HG02970 (cell line): ENCODE data around the gene RGS14.
"Not testable (repeated sequence)": the region's sequence is repeated elsewhere in the genome, so short reads cannot be mapped to it uniquely, and the experiment has no call there.

Source experiments
- ATAC-seq: cut with Tn5 transposase; IDR thresholded peaks from one replicate; pipeline ENCODE4 v1.9.1; 2021; ENCODE audit warnings: mild to moderate bottlenecking, moderate library complexity, moderate number of reproducible peaks; ENCODE audit not compliant: unreplicated experiment, low FRiP score

The RGS14 gene

DNA sequence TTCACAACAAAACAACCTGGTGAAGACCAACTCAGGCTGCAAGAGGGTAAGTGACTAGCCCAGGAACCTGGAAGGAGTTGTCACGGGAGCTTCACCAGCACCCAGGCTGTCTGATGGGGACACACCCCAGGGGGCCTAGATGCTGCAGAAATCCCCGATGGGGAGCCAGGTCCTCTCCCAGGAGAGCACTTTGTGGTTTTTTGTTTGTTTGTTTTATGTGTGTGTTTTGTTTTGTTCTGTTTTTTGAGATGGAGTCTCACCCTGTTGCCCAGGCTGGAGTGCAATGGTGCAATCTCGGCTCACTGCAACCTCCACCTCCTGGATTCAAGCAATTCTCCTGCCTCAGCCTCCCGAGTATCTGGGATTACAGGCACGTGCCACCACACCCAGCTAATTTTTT lies 17.8 kb downstream of the RGS14 start:
- not testable (repeated sequence) for ATAC-seq

DNA sequence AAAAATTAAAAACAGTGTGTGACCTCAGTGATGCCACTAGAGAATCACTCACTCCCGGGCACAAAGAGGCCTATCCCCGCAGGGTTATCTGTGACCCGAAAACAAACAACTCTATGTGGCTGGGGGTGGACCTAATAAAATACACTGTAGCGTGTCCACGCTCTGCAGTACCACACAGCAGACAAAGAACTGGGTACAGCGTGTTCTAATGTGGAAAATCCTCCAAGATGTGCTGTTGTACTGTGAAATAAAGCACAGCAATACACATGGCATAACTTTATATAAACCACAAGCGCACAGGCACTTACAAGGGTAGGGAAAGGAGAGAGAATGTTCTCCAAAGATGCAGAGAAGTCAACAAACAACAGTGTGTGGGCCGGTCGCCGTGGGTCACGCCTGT lies 18.4 kb downstream of the RGS14 start:
- no peak for ATAC-seq

DNA sequence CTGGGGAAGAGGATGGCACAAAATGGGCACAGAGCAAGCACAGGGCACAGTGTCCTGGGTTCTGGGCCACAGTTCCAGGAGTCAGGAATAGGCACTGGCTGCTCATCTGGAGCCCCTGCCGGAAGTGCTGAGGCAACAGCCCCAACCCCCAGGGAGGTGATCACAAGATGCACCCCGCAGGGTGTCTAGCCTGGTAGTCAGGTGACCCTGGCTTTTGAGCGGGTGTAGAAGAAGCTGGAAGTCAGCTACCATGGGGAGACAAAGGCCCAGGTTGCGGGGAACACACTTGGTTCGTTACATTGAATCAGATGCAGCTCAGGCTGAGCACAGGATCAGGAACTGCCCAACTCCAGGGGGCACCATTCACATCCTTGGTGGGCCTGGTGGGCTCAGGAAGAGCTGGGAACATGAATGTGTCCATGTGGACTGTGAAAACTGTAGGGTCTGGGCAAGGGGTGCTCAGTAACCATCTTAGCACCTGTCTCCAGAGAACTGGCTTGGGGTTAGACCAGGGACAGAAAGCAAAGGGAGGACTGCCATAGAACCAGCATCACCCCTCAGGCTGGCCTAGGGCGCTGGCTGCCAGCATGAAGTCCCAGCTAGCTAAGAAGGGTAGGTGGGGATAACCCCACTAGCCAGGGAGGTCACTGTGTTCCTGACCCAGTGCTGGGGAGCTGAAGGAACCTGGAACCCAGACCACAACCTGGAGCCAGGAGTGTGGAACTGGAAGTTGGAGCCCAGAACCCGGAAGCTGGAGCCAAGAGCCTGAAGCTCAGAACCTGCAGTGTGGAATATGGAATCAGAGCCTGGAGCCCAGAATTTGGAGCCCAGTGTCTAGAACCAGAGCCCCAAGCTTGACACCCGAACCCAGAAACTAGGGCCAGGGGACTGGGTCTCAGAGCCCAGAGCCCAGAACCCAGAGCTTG lies 20.4 kb downstream of the RGS14 start:
- ATAC-seq: no peak

DNA sequence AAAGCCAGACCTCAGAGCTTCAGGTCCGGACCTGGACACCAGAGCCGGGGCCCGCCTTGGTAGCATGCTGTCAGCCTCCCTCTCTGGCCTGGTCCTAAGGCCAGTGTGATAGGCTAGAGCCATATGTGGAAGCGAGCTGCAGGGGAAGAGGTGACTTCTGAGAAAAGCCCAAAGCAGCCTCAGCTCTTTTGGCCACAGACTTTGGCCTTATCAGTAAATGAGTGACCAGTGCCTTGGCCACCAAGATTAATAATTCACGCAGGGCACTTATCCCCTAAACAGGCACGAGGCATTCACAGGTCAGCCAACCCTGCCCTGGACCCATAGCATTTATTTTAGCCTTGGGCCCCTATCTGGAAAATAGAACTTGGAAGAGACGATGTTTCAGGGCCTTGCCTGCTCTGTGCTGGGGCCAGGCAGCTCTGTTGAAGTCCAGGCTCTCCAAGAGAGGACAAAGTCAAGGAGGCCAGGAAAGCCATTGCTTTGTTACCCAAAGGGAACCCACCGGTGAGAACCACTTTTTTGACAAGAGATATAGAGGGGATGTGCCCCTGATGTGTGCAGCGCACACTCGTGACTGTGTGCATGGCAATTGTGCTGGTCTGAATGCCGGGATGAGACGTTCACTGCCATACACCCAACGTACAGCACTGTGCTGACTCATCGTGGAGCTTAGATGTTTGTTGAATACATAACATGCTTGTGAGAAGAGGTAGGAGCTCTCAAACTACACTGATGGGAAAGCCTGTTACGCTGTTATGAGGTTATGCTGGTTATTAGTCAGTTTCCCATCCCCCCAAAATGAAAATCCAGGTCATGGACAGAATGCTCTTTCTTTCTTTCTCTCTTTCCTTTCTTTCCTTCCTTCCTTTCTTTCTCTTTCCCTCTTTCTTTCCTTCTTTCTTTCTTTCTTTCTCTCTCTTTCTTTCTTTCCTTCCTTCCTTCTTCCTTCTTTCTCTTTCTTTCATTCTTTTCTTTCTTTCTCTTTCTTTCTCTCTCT lies 21.5 kb downstream of the RGS14 start:
- ATAC-seq: no peak

DNA sequence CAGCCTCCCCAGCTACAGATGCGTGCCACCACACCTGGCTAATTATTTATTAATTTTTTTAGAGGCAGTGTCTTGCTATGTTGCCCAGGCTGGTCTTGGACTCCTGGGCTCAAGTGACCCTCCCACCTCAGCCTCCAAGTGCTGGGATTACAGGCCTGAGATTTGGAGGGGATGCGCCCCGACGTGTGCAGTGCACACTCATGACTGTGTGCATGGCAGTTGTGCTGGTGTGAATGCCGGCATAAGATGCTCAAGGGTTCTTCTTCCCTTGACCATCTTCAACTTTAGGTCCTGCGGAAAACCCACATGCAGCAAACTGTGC lies 23.0 kb downstream of the RGS14 start:
- no peak for ATAC-seq

DNA sequence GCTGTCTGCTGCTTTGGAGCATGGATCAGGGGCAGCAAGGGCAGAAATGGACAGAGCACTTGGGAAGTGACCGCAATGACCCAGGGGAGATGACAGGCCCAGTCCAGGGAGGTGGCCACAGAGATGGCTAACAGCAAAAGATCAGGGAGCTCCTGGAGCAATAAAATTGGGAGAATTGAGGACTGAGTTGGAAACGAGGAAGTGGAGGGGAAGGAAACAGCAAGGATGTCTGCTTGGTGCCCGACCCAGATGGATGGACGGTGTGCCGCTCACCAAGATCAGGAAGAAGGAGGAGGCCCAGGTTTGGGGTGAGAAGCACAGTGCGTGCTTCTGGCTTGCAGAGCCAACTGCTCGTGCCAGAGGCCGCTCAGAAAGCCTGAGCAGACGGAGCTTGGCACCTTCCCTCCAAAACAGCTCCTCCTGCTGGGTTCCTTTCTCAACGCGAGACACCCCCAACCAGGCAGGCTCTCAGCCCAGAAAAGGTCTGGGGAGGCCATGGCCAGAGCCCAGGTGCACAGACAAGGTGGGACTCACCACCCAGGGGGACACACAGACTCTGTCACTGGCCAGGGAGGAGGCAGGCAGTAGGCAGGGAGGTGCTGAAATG lies 24.8 kb downstream of the RGS14 start:
- no peak for ATAC-seq

GRCh38 chr5:177383181-177383580 lies 25.5 kb downstream of the RGS14 start:
- ATAC-seq: no peak

- ATAC-seq: no peak
These were observed 26.4 kb downstream of the RGS14 start, which contains the start of gene SLC34A1 for GRCh38 chr5:177384134-177384533. SLC34A1 (plus strand) TSS chr5:177384434; CDS start chr5:177385742, 1,308 bp downstream.

GRCh38 chr5:177385720-177386119 lies 28.0 kb downstream of the RGS14 start:
- no peak for ATAC-seq

DNA sequence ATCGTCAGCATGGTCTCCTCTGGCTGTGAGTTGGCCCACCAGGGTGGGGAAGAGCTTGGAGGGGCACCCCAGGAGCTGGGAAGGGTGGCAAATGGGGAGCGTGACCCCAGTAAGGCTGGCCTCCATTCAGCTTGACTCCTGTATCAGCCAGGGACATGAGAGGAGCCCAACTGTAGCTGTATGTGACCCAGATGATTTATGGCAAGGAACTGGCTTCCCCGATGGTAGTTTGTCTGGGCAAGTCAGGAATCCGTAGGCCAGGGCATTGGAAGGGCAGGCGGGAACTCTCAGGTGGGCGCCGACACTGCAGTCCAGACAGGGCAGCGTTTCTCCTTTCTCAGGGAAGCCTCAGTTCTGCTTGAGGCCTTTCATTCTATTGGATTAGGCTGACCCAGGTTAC lies 28.8 kb downstream of the RGS14 start:
- no peak for ATAC-seq

DNA sequence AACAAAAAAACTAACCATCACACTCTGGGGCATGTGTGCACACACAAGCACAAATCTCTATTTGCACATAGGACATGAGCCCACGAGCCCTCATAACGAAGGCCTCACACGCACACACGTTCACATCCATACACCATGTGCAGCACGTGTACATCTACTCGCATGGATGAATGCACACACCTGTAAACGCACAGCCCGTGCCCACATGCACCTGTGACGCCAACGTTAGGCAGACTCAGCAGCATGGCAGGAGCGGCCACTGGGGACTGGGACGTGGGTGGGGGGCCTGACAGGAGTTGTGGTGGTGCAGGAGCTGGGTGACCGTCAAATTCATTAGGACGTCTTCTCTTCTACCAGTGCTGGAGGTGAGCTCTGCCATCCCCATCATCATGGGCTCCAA lies 29.7 kb downstream of the RGS14 start:
- no peak for ATAC-seq

DNA sequence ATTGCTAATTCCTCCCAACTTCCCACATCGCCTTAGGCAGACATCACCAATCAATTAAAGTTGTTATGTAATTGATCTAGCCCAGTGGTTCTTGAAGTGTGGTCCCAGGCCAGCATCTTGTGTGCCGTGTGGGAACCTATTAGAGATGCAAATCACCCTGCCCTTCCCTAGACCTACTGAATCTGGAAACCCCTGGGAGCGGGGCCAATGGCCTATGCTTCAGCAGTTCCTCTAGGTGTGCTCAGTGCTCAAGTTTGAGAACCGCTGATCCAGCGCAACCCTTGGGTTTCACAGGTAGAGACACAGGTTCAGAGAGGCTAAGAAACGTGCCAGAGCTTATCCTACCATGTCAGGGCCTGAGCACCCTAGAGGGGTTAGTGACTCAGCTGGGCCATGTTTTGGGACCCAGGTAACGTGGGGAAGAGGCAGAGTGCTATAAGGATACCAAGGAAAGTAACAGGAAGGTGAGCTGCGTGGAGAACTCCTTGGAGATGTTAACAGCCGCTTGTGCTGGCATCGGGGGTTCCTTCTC lies 30.9 kb downstream of the RGS14 start:
- no peak for ATAC-seq

DNA sequence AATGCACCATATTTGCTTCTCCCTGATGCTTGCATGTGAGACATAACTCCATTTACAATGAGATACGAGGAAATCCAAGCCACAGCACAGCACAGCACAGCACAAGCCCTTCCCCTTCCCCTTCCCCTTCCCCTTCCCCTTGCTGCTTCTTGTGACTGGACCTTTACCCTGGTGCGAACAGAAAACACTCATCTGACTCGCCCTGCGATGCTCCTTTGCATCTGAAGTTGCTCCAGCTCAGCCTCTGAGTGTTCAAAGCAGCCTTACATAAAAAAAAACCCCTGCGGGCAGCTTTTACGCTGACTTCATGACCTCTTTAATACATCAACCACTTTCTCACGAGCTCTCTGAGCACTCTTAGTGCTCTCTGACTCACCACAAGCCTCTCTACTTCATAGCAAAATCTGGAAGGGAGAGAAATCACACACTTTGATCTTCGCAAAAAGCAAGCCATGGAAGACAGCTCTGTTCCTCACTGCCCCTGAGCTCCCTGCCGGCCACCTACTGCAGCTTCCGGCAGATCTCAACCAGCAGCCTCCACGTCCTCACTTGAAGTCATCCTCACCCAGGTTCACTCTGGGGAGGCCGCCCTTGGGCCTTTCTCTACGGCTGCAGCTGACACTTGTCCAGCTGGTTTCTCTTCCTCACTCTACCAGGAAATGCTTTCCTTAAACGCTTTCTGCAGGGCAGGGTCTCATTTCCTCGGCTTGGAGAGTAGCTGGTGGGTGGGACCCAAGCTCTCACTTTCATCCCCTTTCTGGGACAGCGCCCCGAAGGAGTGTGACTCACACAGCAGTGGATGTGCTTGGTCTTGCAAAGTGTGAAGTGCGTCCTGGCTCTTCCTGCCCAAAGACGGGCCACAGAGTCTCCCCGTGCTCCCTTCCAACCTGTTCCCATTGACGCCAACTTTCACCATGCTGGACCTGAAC lies 31.8 kb downstream of the RGS14 start:
- ATAC-seq: no peak

DNA sequence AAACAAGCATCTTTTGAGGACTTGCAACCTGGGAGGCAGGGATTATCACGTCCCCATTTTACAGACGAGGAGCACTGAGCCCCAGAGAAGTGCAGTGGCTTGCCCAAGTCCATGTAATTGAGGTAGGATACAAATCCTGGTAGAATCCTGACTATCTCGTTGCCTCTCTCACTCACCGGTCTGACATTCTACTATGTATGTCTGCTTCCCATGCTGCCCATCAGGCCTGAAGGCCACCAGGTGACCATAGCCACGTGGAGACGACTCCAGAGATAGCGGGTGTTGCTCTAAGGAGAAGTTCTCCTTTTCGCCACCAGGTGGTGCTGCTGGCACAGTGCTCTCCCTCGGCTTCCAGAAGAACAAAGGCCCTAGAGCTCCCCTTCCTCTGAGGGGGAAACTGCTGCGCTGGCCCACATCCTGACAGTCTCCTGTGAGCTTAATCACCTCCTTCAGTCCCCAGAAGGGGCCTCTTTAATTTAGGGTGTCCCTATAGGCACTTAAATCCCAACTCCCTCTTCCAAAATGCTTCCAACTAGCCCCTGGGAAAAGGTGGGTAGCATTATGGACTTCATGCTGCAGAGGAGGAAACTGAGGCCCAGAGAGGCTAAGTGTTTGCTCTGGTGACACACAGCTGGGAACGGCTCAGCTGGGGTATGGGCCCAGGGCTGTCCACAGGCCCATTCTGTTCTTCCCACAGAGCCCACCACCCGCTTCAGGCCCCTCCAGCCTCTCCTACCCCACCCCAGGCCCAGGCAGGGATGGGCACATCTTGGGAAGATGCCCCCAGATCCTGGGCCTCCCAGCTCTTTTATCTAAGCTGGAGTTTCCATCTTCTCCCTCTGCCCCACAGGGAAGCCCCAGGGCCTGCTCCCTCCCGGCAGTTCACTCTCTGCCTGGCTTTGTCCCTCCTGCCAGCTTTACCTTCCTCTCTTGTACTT lies 32.9 kb downstream of the RGS14 start:
- peak; percentile 46 for ATAC-seq

DNA sequence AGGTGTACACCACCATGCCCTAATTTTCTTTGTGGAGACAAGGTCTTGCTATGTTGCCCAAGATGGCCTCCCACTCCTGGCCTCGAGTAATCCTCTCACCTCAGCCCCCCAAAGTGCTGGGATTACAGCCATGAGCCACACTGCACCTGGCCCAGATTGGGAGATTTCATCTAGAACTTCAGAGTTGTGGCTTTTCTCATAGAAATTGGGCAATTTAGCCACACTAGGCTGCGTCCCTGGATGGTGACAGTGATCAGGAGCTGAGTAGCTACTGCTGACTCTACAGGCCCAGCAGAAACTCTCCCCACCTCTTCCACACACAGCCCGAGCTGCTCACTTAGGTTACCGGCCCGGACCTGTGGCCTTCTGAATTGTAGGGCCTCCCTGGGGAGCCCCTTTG lies 35.0 kb downstream of the RGS14 start:
- ATAC-seq: no peak

DNA sequence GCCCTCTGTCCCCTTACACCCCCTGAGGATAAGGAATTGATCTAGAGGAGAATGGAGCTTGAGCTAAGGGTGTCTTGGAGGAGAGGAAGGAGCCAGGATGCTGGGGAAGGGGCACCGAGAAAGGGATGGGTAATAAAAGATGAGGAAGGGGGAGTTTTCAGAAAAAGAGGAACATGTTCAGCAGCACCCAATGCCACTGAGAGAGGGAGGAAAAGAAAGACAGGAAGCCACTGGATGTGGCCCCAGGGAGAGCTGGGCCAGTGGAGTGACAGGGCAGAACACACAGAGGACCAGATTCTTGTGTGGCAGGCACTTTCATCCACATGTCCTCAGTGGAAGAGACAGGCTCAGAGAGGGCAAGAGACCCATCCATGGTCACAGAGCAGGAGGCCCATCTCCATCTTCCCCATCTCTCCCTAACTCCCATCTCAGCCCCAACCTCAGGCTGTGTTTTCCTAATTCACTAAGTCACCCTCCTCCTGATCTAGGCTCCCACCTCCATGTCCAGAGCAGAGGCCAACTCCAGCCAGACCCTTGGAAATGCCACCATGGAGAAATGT lies 35.6 kb downstream of the RGS14 start:
- no peak for ATAC-seq

DNA sequence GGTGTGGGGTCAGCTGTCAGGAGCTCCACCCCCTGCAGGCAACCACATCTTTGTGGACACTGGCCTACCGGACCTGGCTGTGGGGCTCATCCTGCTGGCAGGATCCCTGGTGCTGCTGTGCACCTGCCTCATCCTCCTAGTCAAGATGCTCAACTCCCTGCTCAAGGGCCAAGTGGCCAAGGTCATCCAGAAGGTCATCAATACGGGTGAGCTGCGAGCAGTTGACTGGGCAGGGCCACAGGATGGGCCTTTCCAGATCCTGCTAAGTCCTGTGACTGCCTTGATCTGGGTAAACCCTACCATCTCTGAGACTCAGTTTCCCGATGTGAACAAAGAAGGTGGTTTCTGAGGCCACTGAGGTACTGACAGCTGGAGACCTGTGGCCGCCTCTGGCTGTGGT lies 36.3 kb downstream of the RGS14 start:
- ATAC-seq: no peak

GRCh38 chr5:177396078-177396477 lies 38.4 kb downstream of the RGS14 start:
- no peak for ATAC-seq
